ENCODE measurements around the gene ATP6V0E1. TPM values are rescaled to one million over a fixed set of nuclear protein-coding genes. Genes with fewer than 3 reads are reported as not detected.
"Not testable (repeated sequence)": the region's sequence is repeated elsewhere in the genome, so short reads cannot be mapped to it uniquely, and the experiment has no call there.

Gene ATP6V0E1
- polyA plus RNA-seq, 4 donors: 189 to 293 (median 207) TPM

DNA sequence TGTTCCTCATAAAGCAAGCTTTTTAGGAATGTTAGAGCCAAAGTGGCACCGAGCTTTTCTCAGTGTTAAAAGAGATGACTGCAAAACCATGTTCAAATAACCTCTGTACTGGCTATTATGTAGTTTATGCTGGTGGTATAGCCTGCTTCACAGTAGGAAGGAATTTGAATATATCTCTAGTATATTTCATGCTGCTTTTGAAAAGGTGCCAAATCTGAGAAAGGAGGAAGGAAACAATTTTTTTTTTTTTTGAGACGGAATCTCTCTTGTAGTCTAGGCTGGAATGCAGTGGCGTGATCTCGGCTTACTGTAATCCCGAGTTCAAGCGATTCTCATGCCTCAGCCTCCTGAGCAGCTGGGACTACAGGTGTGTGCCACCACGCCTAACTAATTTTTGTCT, 86.1 kb downstream of the ATP6V0E1 start:
- DNase-seq (ENCODE audit: low read depth in 4 of 4, low spot score in 2 of 4): no peak

- DNase-seq (ENCODE audit: low read depth in 4 of 4, low spot score in 2 of 4): no peak
These were observed 91.7 kb downstream of the ATP6V0E1 start for GRCh38 chr5:173075137-173075843.

GRCh38 chr5:173075970-173076369, 92.4 kb downstream of the ATP6V0E1 start:
- no peak for DNase-seq (ENCODE audit: low read depth in 4 of 4, low spot score in 2 of 4)

DNA sequence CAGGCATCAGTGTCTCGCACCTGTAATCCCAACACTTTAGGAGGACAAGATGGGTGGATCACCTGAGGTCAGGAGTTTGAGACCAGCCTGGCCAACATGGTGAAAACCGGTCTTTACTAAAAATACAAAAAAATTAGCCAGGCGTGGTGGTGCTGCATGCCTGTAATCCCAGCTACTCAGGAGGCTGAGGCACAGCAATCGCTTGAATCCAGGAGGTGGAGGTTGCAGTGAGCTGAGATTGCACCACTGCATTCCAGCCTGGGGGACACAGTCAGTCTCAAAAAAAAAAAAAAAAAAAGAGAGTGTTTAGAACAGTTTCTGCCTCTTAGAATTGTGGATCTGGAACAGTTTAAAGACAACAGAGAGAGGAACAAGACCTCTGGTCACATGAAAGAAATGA, 92.9 kb downstream of the ATP6V0E1 start:
- not testable (repeated sequence) for DNase-seq (ENCODE audit: low read depth in 4 of 4, low spot score in 2 of 4)

DNA sequence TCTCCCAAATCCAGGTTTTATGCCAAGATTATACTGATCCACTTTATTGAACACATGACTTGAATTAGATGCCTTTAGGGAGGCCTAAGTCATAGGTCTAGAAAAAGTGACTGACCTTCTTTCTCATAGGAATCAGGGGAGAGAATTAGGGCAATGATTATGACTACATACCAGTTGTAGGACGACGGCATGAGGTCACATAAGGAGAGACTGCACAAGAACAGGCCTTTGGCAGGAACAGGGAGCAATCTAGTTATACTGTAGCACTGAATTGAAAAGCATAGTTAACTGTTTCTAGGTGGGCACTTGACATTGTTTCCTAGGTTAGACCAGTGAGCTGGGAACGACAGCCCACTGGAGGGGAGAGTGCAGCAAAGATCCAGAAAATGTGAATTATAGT, 95.3 kb downstream of the ATP6V0E1 start:
- DNase-seq (ENCODE audit: low read depth in 4 of 4, low spot score in 2 of 4): no peak

Other genes with a start within 250 kb of the ATP6V0E1 start
- 100 to 1,000 TPM in 1 of 4 donors, 10 to 100 TPM in 3; 32.7 to 148 (median 43.7) TPM for gene DUSP1, start 212.6 kb upstream of the ATP6V0E1 start, polyA plus RNA-seq (ENCODE audit: insufficient read length in 4 of 4)
- 100 to 1,000 TPM; 110 to 125 (median 119) TPM for gene ERGIC1, start 149.5 kb upstream of the ATP6V0E1 start, polyA plus RNA-seq (ENCODE audit: insufficient read length in 4 of 4)
- gene RPL26L1, start 24.3 kb upstream of the ATP6V0E1 start, polyA plus RNA-seq (ENCODE audit: insufficient read length in 4 of 4): 10 to 100 TPM; 53.3 to 71.1 (median 63.7) TPM
- gene CREBRF, start 72.6 kb downstream of the ATP6V0E1 start, polyA plus RNA-seq (ENCODE audit: insufficient read length in 4 of 4): 10 to 100 TPM; 18.6 to 22.4 (median 20.4) TPM
- gene BNIP1, start 160.8 kb downstream of the ATP6V0E1 start, polyA plus RNA-seq (ENCODE audit: insufficient read length in 4 of 4): 10 to 100 TPM; 13.2 to 16.2 (median 14.4) TPM

Measured in left renal cortex interstitium (tissue), 4 donors.